HT1080 (cell line): ENCODE results near the gene ZNF805. TPM values are rescaled to one million over a fixed set of nuclear protein-coding genes. Genes with fewer than 3 reads are reported as not detected.

Experiments
- total RNA-seq: library from RNA; depleted of rRNA; stranded (reverse); fragments of >200 nt; shearing (Covaris generic); gene quantifications from 2 replicates; pipeline ENCODE4 v1.2.3, GENCODE V29; 2014; rRNA removed

ZNF805 gene
- total RNA-seq, 1 experiment from 2014 or later: 7.3 TPM

Other genes with a start within 250 kb of the ZNF805 start
- not detected in 2 replicates for gene USP29, start 120.6 kb upstream of the ZNF805 start, total RNA-seq
- gene ZIM3, start 95.4 kb upstream of the ZNF805 start, total RNA-seq: not detected in 2 replicates
- gene DUXA, start 73.1 kb upstream of the ZNF805 start, total RNA-seq: not detected in 2 replicates
- 26.9 and 32.3 TPM in 2 replicates for gene ZNF264, start 49.1 kb upstream of the ZNF805 start, total RNA-seq
- 0.92 and 1.0 TPM in 2 replicates for gene AURKC, start 9.6 kb upstream of the ZNF805 start, total RNA-seq
- 22.6 and 22.7 TPM in 2 replicates for gene ZNF460, start 39.9 kb downstream of the ZNF805 start, total RNA-seq
- 4.5 and 6.4 TPM in 2 replicates for gene ZNF543, start 79.8 kb downstream of the ZNF805 start, total RNA-seq
- 5.0 and 7.0 TPM in 2 replicates for gene ZNF304, start 110.6 kb downstream of the ZNF805 start, total RNA-seq
- gene TRAPPC2B, start 122.9 kb downstream of the ZNF805 start, total RNA-seq: 12.2 and 17.1 TPM in 2 replicates
- 4.0 and 6.4 TPM in 2 replicates for gene ZNF547, start 122.9 kb downstream of the ZNF805 start, total RNA-seq
- 9.5 and 11.6 TPM in 2 replicates for gene ZNF548, start 149.2 kb downstream of the ZNF805 start, total RNA-seq
- 6.1 and 16.0 TPM in 2 replicates for gene ZNF17, start 170.5 kb downstream of the ZNF805 start, total RNA-seq
- gene ZNF749, start 194.7 kb downstream of the ZNF805 start, total RNA-seq: 16.0 and 17.7 TPM in 2 replicates
- 0.14 TPM in 1 of 2 replicates, not detected in the other for gene VN1R1, start 216.5 kb downstream of the ZNF805 start, total RNA-seq
- gene ZNF772, start 236.9 kb downstream of the ZNF805 start, total RNA-seq: 11.3 and 18.0 TPM in 2 replicates
- 6.9 and 8.0 TPM in 2 replicates for gene ZNF419, start 247.1 kb downstream of the ZNF805 start, total RNA-seq